ENCODE results near the gene MBOAT2.

DNA sequence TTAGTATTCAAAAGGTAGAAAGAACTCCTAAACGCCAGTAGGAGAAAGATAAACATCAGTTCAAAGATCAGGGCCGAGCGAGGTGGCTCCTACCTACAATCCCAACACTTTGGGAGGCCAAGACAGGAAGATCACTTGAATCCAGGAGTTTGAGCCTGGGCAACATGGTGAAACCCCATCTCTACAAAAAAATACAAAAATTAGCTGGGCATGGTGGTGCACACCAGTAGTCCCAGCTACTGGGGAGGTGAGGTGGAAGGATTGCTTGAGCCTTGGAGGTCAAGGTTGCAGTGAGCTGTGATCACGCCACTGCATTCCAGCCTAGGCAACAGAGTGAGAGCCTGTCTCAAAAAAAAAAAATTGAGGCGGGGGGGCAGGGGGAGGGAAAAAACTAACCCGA is 40.6 kb downstream of the MBOAT2 start:
- TF ChIP-seq, protein P1, sequence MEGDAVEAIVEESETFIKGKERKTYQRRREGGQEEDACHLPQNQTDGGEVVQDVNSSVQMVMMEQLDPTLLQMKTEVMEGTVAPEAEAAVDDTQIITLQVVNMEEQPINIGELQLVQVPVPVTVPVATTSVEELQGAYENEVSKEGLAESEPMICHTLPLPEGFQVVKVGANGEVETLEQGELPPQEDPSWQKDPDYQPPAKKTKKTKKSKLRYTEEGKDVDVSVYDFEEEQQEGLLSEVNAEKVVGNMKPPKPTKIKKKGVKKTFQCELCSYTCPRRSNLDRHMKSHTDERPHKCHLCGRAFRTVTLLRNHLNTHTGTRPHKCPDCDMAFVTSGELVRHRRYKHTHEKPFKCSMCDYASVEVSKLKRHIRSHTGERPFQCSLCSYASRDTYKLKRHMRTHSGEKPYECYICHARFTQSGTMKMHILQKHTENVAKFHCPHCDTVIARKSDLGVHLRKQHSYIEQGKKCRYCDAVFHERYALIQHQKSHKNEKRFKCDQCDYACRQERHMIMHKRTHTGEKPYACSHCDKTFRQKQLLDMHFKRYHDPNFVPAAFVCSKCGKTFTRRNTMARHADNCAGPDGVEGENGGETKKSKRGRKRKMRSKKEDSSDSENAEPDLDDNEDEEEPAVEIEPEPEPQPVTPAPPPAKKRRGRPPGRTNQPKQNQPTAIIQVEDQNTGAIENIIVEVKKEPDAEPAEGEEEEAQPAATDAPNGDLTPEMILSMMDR (IDR thresholded peaks at IDR 0.05; ENCODE audit: low read depth, low read length, missing input control) = no peak
- no peak for TF ChIP-seq HNF4A (conservative IDR thresholded peaks at IDR 0.05)
